ENCODE data around the gene CSNK1D.

DNA sequence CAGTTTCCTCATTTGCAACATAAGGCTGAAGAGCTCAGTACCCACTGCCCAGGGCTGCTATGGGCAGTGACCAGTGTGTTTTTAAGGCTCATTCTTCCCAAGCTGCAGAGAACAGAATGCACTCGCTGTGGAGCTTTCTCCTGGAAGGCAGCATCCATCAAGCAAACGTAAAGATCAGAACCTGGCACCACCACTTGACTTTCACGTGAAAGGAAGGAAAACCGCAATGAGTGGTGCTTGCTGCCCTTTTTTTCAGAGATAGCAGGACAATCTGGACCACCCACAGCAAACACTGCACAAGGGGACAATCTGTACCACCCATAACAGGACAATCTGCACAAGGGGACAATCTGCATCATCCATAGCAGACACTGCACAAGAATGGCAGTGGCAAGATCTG, 11.2 kb downstream of the CSNK1D start:
- TF ChIP-seq, protein P1, sequence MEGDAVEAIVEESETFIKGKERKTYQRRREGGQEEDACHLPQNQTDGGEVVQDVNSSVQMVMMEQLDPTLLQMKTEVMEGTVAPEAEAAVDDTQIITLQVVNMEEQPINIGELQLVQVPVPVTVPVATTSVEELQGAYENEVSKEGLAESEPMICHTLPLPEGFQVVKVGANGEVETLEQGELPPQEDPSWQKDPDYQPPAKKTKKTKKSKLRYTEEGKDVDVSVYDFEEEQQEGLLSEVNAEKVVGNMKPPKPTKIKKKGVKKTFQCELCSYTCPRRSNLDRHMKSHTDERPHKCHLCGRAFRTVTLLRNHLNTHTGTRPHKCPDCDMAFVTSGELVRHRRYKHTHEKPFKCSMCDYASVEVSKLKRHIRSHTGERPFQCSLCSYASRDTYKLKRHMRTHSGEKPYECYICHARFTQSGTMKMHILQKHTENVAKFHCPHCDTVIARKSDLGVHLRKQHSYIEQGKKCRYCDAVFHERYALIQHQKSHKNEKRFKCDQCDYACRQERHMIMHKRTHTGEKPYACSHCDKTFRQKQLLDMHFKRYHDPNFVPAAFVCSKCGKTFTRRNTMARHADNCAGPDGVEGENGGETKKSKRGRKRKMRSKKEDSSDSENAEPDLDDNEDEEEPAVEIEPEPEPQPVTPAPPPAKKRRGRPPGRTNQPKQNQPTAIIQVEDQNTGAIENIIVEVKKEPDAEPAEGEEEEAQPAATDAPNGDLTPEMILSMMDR (IDR thresholded peaks at IDR 0.05) = no peak
- TF ChIP-seq POLR2AphosphoS5 (IDR thresholded peaks at IDR 0.05) (no peak), EP300 (IDR thresholded peaks at IDR 0.05) (no peak), POLR2A (IDR thresholded peaks at IDR 0.05) (no peak)

Measured in stomach (tissue), 4 donors.